GM19395 (cell line): ENCODE measurements around the gene CDKN1A.
"Not testable (repeated sequence)": the region's sequence is repeated elsewhere in the genome, so short reads cannot be mapped to it uniquely, and the experiment has no call there.

Experiments
- ATAC-seq: cut with Tn5 transposase; IDR thresholded peaks from one replicate; pipeline ENCODE4 v1.9.1; 2021; ENCODE audit warnings: mild to moderate bottlenecking, moderate library complexity; ENCODE audit not compliant: unreplicated experiment

The CDKN1A gene

GRCh38 chr6:36718560-36718959, 40.0 kb downstream of the CDKN1A start:
- no peak for ATAC-seq

GRCh38 chr6:36719126-36719525, 40.6 kb downstream of the CDKN1A start:
- ATAC-seq, result no peak

GRCh38 chr6:36720251-36721141, 42.0 kb downstream of the CDKN1A start:
- ATAC-seq, result no peak

GRCh38 chr6:36721369-36722140, 43.0 kb downstream of the CDKN1A start:
- ATAC-seq, result no peak

- ATAC-seq, result no peak
Measured at GRCh38 chr6:36722365-36722764, 43.9 kb downstream of the CDKN1A start.

GRCh38 chr6:36722879-36723278, 44.4 kb downstream of the CDKN1A start:
- ATAC-seq, result no peak

- not testable (repeated sequence) for ATAC-seq
Measured at GRCh38 chr6:36723992-36724391, 45.5 kb downstream of the CDKN1A start.

- ATAC-seq, result no peak
Measured at GRCh38 chr6:36724514-36725390, 46.2 kb downstream of the CDKN1A start.

GRCh38 chr6:36725581-36725980, 47.1 kb downstream of the CDKN1A start:
- no peak for ATAC-seq

GRCh38 chr6:36727505-36728021, 49.0 kb downstream of the CDKN1A start:
- ATAC-seq, result no peak

GRCh38 chr6:36728289-36729160, 50.0 kb downstream of the CDKN1A start:
- no peak for ATAC-seq

- ATAC-seq, result no peak
Measured at GRCh38 chr6:36729161-36729524, 50.6 kb downstream of the CDKN1A start.

GRCh38 chr6:36730424-36731380, 52.2 kb downstream of the CDKN1A start:
- ATAC-seq, result no peak

- ATAC-seq, result no peak
Measured at GRCh38 chr6:36731622-36732310, 53.3 kb downstream of the CDKN1A start.

GRCh38 chr6:36733300-36733699, 54.8 kb downstream of the CDKN1A start:
- ATAC-seq, result no peak

GRCh38 chr6:36734486-36735060, 56.1 kb downstream of the CDKN1A start:
- ATAC-seq, result no peak

GRCh38 chr6:36735110-36736071, 56.9 kb downstream of the CDKN1A start:
- no peak for ATAC-seq
